GM10847 (cell line): ENCODE results near the gene FKBP8.

Source experiments
- POLR2A ChIP-seq: IDR thresholded peaks from 2 replicates; pipeline ENCODE4 v1.6.1; 2011; ENCODE audit not compliant: insufficient read length; ENCODE audit errors: extremely low read depth

FKBP8 gene

DNA sequence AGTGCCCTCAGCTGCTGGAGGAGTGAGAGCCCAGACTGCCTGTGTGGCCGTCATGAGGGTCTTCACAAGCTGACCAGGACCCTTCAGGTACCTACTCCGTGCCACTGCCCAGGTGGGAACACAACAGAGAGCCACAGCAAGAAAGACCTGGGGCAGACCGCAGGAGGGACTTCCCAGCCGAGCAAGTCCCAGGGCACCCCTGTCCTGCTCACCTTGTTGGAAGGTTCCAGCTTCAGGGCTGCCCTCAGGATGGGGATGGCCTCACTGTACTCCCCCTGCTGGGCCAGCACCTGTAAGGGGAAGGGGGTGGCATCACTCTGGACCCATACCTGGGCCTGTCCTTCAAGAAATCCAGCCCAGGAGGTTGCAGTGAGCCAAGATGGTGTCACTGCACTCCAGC, 10.3 kb downstream of the FKBP8 start:
- no peak for TF ChIP-seq POLR2A

- no peak for TF ChIP-seq POLR2A
Observed at GRCh38 chr19:18532168-18532890, 11.0 kb downstream of the FKBP8 start.

GRCh38 chr19:18531485-18531884, 11.9 kb downstream of the FKBP8 start:
- no peak for TF ChIP-seq POLR2A

DNA sequence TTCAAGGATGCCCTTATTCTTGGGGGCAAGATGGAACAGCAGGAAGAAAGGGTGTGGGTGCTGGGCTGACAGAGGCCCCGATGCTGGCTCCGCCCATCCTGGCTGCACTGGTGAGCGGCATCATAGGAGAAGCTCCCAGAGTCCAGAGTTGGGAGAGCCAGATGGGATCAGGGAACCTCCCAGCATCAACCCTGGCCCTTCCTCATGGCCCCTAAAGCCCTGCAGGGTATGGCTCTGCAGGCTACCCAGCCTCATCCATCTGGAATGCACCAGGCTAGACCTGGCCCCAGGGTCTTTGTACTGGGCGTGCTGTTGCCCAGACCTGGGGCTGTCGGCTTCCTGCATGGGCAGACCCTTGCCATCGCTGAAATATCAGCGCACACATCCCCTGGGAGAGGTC, 13.6 kb downstream of the FKBP8 start:
- no peak for TF ChIP-seq POLR2A

DNA sequence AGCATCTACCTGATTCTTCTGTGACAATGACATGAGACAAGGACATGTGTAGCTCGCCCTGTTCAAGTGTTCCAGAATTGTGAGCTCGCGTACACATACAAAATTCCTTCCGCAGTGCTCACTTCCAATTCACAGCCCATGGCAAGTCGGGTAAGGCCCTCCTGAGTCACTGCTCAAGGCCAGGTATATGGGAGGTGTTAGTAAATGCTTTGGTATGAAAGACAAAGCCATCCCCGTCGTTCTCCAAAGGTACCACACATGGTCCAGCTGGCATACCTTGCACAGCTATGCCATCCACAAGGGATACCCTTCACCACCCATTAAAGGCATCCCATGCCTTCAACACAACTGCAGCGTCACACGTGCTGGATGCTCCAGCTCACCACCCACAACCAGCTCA, 17.1 kb downstream of the FKBP8 start:
- no peak for TF ChIP-seq POLR2A

GRCh38 chr19:18523841-18524240, 19.5 kb downstream of the FKBP8 start:
- TF ChIP-seq POLR2A: no peak

DNA sequence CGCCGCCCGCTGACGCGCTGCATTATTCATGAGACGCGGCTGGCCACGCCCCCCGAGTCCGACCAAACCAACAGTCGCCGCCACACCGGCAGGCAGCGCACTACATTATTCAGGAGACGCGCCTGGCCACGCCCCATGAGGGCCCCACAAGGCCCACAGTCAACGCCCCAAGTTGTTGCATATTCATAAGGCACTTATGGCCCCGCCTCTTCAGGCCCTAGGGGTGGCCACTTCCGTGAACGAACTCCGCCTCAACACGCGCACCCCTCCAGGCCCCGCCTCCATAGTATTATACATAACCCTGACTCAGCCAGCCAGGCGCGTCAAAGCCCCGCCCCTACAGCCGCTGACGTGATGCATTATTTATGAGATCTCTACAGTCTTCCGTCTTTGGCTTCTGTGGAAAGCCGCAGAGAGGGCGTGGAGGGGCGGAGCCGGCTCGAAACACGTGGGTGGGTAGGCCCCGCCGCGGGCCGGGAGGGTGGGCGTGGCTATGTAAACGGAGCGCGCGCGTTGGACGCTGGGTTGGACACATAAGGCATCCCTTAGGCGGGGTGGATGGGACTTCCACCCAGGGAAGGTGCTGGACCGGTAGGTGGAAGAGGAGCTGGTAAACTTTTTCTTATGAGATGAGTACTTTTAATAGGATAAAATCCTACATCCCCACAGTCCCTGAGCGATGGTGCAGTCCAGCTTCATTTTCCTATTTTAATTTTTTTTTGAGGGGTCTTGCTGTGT, 21.1 kb downstream of the FKBP8 start:
- peak; percentile 48 for TF ChIP-seq POLR2A

- peak; percentile 93 for TF ChIP-seq POLR2A
Observed at GRCh38 chr19:18521692-18522123, 21.7 kb downstream of the FKBP8 start, which contains the start of gene ELL. Gene ELL, minus strand, starts transcription at chr19:18522070. Its CDS starts 15 bp downstream, at chr19:18522055.

- no peak for TF ChIP-seq POLR2A
Observed at GRCh38 chr19:18520848-18521691, 22.3 kb downstream of the FKBP8 start.

DNA sequence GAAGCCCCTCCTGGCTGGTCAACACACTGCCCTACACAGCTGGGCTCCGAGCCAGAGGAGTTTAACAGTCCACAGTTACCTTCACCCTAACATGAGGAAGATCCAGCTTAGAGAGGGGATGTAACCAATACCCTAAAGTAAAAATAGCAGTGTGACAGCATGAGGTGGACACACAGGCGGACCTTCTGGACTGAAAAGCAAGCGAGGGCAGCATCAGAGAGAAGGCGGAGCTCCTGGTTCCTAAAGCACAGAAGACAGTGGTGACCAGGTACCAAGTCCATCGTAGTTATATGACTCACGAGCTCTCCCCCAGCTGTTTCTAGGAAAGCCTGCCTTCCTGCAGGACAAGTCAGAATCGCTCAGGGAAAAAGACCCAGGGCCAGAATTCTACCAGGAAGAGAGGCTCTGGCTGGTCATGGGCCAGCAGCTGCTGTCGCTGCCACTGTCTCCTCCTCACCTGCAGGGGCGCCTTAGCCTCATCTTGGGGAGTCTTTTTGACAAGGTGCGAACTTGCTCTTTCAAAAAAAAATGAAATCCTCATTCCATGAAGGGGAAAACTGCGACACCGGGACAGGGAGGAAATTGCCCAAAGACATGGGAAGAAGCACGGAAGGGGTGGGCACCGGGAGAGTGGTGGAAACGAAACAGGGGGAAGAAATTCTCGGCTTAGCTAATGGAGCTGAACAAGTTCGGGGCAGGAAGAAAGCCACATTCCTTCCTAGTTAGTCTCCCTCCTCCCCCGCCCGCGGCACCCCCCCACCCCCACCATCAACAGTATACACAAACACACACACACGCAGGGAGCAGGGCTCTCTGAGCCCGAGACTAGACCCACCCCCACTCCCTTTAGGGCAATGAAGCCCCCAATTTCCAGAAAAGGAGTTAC, 23.2 kb downstream of the FKBP8 start:
- no peak for TF ChIP-seq POLR2A

DNA sequence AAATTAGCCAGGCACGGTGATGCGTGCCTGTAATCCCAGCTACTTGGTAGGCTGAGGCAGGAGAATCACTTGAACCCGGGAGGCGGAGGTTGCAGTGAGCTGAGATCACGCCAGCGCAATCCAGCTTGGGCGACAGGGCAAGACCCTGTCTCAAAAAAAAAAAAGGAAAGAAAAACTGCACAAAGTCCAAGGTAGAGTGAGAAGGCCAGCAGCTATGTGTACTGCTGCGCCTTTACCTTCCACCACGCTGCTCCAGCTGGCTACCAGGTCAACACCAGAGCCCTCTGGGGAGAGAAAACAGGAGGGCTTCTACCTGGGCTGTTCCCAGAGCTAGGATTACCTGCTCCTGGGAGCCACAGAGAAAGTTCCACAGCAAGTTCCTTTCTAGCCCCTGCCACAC, 24.7 kb downstream of the FKBP8 start:
- no peak for TF ChIP-seq POLR2A

DNA sequence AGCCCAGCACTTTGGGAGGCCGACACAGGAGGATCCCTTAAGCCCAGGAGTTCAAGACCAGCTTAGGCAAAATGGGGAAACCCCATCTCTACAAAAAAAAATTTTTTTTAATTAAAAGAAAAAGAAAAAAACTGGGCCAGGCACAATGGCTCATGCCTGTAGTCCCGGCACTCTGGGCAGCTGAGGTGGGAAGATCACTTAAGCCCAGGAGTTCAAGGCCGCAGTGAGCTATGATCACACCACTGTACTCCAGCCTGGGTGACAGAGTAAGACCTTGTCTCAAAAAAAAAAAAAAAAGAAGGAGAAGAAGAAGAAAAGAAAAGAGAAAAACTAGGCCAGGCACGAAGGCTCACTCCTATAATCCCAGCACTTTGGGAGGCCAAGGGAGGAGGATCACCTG, 25.8 kb downstream of the FKBP8 start:
- TF ChIP-seq POLR2A: no peak

DNA sequence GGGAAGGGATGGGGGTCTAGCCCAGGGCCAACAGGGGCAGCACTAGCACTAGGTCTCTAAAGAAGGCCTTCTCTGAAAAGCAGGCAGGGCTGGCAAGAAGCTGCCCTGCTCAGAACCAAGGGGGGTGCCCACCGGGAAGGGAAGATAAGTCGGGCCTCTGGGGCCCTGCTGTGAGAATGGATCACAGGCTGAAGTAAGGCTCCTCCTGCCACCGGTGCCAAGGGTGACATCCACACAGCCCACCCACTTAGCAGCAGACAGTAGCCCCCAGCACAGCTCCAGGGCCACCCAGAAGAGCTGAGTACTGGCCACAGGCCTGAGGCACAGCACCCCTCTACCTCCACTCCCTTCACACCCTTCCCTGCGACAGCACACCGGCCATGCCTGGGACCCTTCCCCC, 27.4 kb downstream of the FKBP8 start:
- no peak for TF ChIP-seq POLR2A

DNA sequence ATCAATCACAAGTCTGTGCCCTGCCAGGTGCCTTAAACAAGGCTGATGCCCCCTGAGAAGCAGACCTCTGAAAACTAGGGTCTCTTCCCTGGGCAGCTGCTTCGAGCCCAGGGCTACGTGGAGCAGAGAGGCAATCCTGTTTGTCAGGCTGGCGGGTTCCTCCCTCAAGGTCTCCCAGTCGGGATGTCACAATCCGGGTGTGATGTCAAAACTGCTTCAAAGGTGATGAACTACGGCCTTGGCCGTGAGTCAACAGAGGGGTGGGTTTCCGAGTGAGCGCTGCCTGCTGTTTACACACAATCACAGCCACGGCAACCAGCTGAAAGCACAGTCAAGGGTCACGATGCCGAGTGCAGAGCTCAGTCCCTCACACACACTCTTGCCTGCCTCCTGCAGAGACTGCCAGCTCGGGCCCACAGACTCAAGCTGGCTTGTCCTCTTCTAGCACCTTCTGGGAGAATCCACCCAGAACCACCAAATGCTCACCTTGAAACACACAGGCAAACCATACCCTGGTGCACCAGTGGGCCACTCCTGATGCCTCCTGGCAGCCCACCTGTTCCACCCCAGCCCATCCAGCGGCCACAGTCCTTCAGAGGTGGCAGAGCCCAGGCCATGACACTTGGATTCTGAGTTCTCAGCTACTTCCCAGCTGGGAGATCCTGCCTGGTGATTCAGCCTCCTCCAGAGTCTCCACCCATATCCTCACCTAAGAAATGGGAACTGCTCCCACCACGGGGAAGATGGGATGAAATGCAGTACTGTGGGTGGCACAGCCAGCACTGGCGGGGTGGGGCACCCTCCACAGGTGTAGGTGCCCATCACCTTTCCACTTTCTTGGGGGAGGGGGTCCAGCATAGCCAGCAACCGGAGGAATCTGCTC, 28.3 kb downstream of the FKBP8 start:
- TF ChIP-seq POLR2A: no peak

GRCh38 chr19:18513868-18514267, 29.5 kb downstream of the FKBP8 start:
- TF ChIP-seq POLR2A: no peak
